ENCODE data around the gene ALKBH8.

GRCh38 chr11:107505647-107506225 is 59.8 kb downstream of the ALKBH8 start:
- no peak for TF ChIP-seq POLR2A (IDR thresholded peaks at IDR 0.05)
- TF ChIP-seq CTCF (IDR thresholded peaks at IDR 0.05) = no peak
